Inflammatory macrophage (primary cell): ENCODE measurements around the gene GUSB.
"Not testable (repeated sequence)": the region's sequence is repeated elsewhere in the genome, so short reads cannot be mapped to it uniquely, and the experiment has no call there.

Source experiments
- DNase-seq, 2 donors: peaks; one replicate each; pipeline ENCODE4 v3.0.0-alpha.2; 2020 to 2022
- total RNA-seq, 18 experiments: gene quantifications; one replicate each; lab custom pipeline; 2026; ENCODE audit warnings: mixed read lengths in 6 of 18, inconsistent platforms in 2 of 18; lab: John Stamatoyannopoulos, UW

GUSB gene
- 145 to 555 (median 271) reads per million in 18 experiments for total RNA-seq

DNA sequence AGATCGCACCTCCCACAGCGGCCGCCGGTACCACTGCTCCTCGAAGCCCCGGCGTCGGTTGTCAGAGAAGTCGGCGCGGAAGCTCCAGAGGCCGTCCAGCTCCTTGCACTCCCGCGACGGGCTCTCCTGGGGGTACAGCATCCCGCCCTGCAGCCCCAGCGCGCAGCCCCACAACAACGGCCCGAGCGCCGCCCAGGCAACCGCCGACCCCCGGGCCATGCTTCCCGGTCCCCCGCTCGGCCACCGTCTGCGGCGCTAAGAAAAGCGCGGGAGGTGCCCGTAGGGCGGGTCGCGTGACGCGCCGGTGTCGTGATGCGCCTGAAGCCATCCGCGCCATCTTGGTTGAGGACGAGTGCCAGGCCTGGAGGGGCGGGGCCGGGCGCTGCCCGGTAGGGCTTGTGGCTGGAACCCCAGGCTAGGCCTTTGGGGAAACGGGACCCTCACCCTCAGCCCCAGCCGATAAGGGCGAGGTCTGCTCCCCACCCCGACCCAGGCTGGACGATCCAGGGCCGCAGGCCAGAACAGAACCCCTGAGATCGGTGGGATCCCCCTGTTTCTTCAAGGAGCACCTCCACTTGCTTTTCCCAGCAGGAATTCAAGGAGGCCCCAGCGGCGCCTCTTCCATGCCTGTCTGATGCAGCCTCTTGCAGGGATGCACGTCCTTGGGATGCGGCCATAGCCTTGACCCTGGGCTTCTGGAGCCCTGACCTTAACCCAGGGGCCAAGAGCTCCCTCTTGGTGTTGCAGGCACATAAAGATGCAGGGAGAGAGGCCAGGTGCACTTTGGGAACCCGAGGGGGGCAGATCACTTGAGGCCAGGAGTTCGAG lies at the start of gene GUSB:
Gene GUSB (minus strand): TSS at position 249 of the 828 bp plus-strand sequence. CDS start 30 bp downstream, at position 219.
- DNase-seq: peak; percentile 91 to 95

GRCh38 chr7:66028342-66028741 lies 46.3 kb upstream of the GUSB start:
- DNase-seq: not testable (repeated sequence)

GRCh38 chr7:66016131-66016461 lies 34.1 kb upstream of the GUSB start:
- DNase-seq: no peak

DNA sequence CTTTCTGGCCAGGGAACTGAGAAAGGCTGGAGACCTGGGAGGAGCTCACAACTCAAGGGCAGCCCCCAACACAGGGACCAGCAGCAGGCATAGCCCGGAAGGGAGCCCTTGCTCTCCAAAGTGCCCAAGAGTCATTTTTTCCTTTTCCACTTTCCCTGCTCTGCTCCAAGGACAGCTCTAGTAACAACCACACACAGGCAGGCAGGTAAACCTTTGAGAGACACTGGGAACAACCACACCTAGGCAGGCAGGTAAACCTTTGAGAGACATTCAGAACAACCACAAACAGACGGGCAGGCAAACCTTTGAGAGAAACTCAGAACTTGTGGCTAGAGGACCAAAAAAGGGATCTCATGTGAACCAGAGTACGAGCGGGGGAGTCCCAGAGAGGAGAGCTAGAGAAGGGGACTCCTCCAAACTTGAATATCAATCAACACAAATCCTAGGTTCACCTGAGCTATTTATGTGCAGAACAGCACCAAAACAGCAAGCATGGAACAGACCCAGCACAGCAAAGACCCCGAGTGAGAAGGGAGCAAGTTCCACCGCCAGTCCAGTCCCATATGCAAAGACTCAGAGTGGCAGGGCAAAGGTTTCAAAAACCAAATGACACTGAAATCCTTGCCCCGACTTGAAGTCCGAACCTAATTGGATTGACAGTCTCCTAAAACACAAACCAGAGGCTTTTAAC lies 33.6 kb upstream of the GUSB start:
- DNase-seq: no peak

DNA sequence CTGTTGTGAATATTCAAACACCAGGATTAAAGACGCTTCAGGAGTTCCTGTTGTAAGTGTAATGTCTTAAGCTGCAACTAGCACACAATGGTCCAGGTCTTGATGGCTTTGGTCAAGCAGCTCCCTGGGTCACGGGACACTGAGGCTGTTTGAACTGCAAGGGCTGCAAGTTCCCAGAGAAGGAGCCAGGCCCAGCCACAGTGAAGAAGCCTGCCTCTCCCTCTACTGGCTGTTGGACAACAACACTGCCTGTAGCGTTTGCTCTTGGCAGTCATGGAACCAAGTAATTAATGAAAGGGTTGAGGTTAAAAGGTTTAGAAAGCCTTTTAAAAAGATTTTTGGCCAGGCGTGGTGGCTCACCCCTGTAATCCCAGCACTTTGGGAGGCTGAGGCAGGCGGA lies 31.9 kb upstream of the GUSB start:
- DNase-seq: peak; percentile 39 to 60

GRCh38 chr7:66007232-66007631 lies 25.2 kb upstream of the GUSB start:
- DNase-seq: no peak

DNA sequence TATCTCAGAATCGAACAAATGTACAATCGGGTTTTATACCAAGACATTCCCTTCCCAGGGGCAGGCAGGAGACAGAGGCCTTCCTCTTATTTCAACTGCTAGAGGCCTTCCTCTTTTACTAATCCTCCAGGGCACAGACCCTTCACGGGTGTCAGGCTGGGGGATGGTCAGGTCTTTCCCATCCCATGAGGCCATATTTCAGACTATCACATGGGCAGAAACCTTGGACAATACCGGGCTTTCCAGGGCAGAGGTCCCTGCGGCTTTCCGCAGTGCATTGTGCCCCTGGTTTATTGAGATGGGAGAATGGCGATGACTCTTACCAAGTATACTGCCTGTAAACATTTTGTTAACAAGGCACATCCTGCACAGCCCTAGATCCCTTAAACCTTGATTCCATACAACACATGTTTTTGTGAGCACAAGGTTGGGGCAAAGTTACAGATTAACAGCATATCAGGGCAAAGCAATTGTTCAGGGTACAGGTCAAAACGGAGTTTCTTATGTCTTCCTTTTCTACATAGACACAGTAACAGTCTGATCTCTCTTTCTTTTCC lies 23.2 kb upstream of the GUSB start:
- DNase-seq: not testable (repeated sequence)

- not testable (repeated sequence) for DNase-seq
These were observed 18.9 kb upstream of the GUSB start for GRCh38 chr7:66000823-66001417.

GRCh38 chr7:65994984-65995383 lies 13.0 kb upstream of the GUSB start:
- not testable (repeated sequence) for DNase-seq

GRCh38 chr7:65992526-65992925 lies 10.5 kb upstream of the GUSB start:
- no peak for DNase-seq

DNA sequence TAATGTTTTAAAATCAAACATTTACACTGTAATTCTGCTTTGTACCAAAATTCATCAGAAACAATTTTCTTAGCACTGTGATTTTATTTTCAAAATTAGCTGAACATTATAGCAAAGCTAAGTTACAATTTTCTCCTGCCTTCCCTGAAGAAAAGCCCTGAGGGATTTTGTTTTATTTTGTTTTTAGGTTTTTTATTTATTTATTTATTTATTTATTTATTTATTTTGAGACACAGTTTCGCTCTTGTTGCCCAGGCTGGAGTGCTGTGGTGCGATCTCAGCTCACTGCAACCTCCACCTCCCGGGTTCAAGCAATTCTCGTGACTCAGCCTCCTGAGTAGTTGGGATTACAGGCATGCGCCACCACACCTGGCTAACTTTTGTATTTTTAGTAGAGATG lies 9.8 kb upstream of the GUSB start:
- DNase-seq: not testable (repeated sequence)

DNA sequence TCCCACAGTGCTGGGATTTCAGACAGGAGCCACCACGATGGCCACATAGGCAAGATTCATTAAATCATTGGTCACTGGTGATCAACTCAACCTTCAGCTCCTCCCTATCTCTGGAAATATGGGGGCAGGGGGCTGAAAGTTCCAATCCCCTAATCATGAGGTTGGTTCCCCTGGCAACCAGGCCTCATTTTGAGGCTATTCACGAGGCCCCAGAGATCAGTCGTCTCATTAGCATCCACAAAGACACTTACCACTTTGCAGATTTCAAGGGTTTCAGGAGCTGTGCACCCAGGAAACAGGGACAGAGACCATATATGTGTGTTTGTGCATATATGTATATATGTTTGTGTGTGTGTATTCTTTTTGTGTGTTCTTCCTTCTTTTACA lies 7.7 kb upstream of the GUSB start:
- DNase-seq: no peak

GRCh38 chr7:65988503-65988902 lies 6.5 kb upstream of the GUSB start:
- DNase-seq: not testable (repeated sequence)

DNA sequence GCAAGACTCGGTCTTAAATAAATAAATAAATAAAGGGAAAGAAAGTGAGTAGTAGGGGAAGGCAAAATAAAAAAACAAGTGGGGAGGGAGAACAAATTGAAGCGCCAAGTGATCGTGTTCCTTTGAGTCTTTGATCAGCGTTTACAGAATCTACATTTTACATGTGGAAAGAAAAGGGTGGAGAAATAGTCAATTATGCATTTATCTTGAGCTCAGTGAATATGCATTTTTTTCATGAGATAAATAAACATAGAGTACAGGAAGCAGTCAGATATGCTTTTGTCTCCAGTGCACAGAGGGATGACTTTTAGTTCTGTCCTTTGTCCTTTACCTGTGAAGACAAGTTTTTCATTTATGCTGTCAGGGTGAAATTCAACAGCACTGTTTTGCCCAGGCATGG lies 6.1 kb upstream of the GUSB start:
- DNase-seq: no peak

- DNase-seq: no peak
These were observed 2.1 kb upstream of the GUSB start for GRCh38 chr7:65983965-65984658.

DNA sequence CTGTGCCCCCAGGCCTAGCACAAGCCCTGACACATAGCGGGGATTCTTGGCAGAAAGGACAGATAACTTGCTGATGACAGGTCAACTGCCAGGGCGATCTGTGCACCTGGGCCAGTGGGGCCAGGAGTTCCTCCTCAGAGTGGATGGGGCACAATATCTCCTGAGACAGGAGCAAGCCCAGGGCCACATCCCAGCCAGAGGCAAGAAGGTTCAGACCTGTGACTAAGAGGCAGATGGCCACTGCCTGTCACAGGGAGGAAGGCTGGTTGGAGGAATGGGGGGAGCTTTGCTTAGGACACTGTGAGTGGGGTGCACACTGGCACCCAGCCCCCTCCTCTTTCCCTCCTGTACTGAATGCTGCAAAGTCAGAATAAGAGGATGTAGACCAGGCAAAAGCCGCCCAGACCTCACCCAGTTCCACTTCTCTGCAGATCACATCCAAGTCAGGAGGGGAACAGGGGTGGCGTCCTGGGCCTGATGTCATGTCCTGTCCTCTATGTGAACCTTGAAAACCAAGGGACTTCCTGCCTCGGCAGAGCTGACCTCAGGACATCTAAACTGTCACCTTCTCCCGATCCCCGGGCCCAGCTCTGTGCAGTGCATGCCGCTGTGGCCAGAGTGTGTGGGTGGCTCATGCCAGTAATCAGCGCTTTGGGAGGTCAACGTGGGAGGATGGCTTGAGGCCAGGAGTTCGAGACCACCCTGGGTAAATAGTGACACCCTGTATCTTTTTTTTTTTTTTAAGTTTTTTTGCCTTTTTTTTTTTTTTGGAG lies 1.3 kb downstream of the GUSB start:
- peak; percentile 98 to 99 for DNase-seq

DNA sequence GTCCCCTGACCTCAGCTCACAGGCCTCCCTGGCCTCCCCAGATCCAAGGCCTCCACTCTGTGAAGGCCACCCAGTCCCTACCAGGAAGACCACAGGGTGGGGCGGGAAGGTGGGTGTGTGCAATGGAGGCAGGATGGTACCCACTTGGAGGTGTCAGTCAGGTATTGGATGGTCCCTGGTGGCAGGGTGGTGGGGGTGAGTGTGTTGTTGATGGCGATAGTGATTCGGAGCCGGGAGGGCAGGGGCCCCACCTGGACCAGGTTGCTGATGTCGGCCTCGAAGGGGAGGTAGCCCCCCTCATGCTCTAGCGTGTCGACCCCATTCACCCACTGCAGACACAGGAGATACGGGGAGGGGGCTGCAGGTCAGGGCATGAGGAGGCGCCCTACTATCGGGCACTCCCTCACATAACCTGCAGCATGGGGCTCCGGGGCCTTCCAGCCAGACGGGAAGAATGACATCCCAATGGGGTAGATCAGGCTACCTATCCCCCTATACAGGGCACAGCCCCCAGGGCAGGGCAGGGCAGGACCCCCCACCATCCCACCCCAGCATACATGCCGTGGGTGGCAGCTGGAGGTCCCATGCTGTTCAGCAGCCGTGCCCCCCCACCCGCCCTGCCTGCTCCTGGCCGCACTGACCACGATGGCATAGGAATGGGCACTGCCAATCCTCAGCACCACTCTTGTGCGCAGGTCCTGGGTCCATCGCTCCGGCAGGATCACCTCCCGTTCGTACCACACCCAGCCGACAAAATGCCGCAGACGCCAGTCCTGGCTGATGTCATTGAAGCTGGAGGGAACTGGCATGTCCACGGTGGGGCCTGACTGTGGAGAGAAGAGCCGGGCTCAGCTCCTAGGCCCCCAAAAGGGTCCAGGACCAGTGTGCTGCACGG lies 2.2 kb downstream of the GUSB start:
- no peak for DNase-seq

- peak; percentile 64 to 91 for DNase-seq
These were observed 3.0 kb downstream of the GUSB start for GRCh38 chr7:65978891-65979582.

DNA sequence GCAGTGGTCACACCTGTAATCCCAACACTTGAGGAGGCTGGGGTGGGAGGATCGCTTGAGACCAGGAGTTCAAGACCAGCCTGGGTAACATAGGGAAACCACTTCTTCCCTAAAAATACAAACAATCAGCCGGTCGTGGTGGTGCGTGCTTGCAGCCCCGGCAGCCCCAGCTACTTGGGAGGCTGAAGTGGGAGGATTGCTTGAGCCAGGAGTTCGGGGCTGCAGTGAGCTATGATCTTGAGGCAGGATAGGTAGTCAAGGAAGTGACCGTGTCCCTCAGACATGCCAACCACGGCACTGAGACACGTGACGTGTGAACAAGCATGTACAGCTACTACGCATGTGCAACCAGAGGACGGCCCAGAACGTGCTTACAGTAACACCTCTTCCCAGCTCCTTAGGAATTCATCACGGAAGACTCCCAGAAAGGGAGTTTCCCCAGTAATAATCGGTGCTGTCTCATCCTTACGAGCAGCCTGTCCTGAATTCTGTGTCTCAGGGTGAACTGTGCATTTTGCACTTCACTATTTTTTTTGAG lies 5.3 kb downstream of the GUSB start:
- no peak for DNase-seq
